MM.1S (cell line): ENCODE measurements around the gene KPNA1.

ENCODE experiments used
- DNase-seq: peaks from one replicate; pipeline ENCODE4 v3.0.0-alpha.2; 2015
- H2AFZ ChIP-seq: fragments of 300-600 bp; sonication (generic); 2 replicates; pipeline ENCODE4 v1.6.0; 2016; ENCODE audit warnings: antibody characterized with exemption, low read length
- H3F3A ChIP-seq: fragments of 300-600 bp; sonication (generic); 2 replicates; pipeline ENCODE4 v1.6.1; 2016; ENCODE audit warnings: mild to moderate bottlenecking, antibody characterized with exemption, low read length, moderate library complexity, mixed read lengths; ENCODE audit not compliant: insufficient read depth
- H3K27ac ChIP-seq: fragments of 300-600 bp; sonication (generic); 2 replicates; pipeline ENCODE4 v1.5.1; 2016; ENCODE audit warnings: mild to moderate bottlenecking, low read length
- H3K27me3 ChIP-seq: fragments of 300-600 bp; sonication (generic); replicated peaks from 2 replicates; pipeline ENCODE4 v1.6.0; 2016; ENCODE audit warnings: low read length; ENCODE audit not compliant: insufficient read depth
- H3K36me3 ChIP-seq: fragments of 300-600 bp; sonication (generic); replicated peaks from 2 replicates; pipeline ENCODE4 v1.6.1; 2016; ENCODE audit warnings: mild to moderate bottlenecking, low read length, mixed read lengths; ENCODE audit not compliant: insufficient read depth
- H3K4me1 ChIP-seq: fragments of 300-600 bp; sonication (generic); 2 replicates; pipeline ENCODE4 v1.6.1; 2016; ENCODE audit warnings: low read length, mixed read lengths
- H3K4me2 ChIP-seq: fragments of 300-600 bp; sonication (generic); 2 replicates; pipeline ENCODE4 v1.6.0; 2016; ENCODE audit warnings: low read depth, low read length
- H3K4me3 ChIP-seq: fragments of 300-600 bp; sonication (generic); 2 replicates; pipeline ENCODE4 v1.5.1; 2016; ENCODE audit warnings: low read length, mixed read lengths
- H3K79me2 ChIP-seq: fragments of 300-600 bp; sonication (generic); 2 replicates; pipeline ENCODE4 v1.6.1; 2016; ENCODE audit warnings: mixed run types, low read length, mixed read lengths
- H3K9ac ChIP-seq: fragments of 300-600 bp; sonication (generic); 2 replicates; pipeline ENCODE4 v1.6.1; 2016; ENCODE audit warnings: low read length, mixed read lengths
- H3K9me2 ChIP-seq: fragments of 300-600 bp; sonication (generic); replicated peaks from 2 replicates; pipeline ENCODE4 v1.6.1; 2016; ENCODE audit warnings: mild to moderate bottlenecking, low read length, mixed read lengths; ENCODE audit not compliant: insufficient read depth
- H3K9me3 ChIP-seq: fragments of 300-600 bp; sonication (generic); replicated peaks from 2 replicates; pipeline ENCODE4 v1.6.1; 2016; ENCODE audit warnings: mild to moderate bottlenecking, low read length, mixed read lengths; ENCODE audit not compliant: insufficient read depth
- H4K20me1 ChIP-seq: fragments of 300-600 bp; sonication (generic); 2 replicates; pipeline ENCODE4 v1.6.1; 2016; ENCODE audit warnings: mild to moderate bottlenecking, low read length, moderate library complexity, mixed read lengths; ENCODE audit not compliant: insufficient read depth
- EZH2 ChIP-seq: fragments of 300-600 bp; sonication (generic); optimal IDR thresholded peaks from 2 replicates; pipeline ENCODE3; 2017; ENCODE audit warnings: low read depth, mild to moderate bottlenecking, antibody characterized with exemption, low read length, mixed read lengths
- EZH2phosphoT487 ChIP-seq: fragments of 300-600 bp; sonication (generic); IDR thresholded peaks from 2 replicates; pipeline ENCODE4 v1.6.1; 2018; ENCODE audit warnings: antibody characterized with exemption, low read length
- TF ChIP-seq, protein P1 (sequence below): fragments of 300-600 bp; sonication (generic); IDR thresholded peaks from 2 replicates; pipeline ENCODE4 v1.5.1; 2016; ENCODE audit warnings: antibody characterized with exemption, low read length, mixed read lengths

KPNA1 gene

DNA sequence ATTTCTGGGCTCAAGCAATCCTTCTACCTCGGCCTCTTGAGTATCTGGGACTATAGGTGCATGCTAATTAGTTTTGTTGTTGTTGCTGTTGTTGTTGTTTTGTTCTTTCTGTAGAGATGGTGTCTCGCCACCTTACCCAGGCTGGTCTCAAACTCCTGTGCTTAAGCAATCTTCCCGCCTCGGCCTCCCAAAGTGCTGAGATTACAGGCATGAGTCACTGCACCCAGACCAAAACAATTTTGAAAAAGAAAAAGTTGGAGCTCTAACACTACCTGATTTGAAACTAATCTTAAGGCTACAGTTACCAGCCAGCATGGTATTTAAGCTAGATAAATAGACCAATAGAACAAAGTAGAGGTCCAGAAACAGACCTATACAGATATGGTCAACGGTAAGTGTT lies 29.8 kb downstream of the KPNA1 start:
- H2AFZ ChIP-seq: no peak overlapping the region
- H3K4me1 ChIP-seq: peaks cover 6% of the 10 kb centered on the region
- no peak overlapping the region for H3K4me3 ChIP-seq
- no peak for TF ChIP-seq EZH2phosphoT487
- no peak for TF ChIP-seq EZH2
- TF ChIP-seq, protein P1, sequence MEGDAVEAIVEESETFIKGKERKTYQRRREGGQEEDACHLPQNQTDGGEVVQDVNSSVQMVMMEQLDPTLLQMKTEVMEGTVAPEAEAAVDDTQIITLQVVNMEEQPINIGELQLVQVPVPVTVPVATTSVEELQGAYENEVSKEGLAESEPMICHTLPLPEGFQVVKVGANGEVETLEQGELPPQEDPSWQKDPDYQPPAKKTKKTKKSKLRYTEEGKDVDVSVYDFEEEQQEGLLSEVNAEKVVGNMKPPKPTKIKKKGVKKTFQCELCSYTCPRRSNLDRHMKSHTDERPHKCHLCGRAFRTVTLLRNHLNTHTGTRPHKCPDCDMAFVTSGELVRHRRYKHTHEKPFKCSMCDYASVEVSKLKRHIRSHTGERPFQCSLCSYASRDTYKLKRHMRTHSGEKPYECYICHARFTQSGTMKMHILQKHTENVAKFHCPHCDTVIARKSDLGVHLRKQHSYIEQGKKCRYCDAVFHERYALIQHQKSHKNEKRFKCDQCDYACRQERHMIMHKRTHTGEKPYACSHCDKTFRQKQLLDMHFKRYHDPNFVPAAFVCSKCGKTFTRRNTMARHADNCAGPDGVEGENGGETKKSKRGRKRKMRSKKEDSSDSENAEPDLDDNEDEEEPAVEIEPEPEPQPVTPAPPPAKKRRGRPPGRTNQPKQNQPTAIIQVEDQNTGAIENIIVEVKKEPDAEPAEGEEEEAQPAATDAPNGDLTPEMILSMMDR: no peak
- no peaks in the 10 kb centered on the region for H3K36me3 ChIP-seq
- H3K79me2 ChIP-seq: peaks cover 49% of the 10 kb centered on the region
- DNase-seq: no peak
- no peak overlapping the region for H3K27ac ChIP-seq
- H3K9me2 ChIP-seq: no peaks in the 10 kb centered on the region
- no peak overlapping the region for H3K4me2 ChIP-seq
- H3K27me3 ChIP-seq: no peaks in the 10 kb centered on the region
- H3F3A ChIP-seq: peaks cover 15% of the 10 kb centered on the region
- H3K9me3 ChIP-seq: no peaks in the 10 kb centered on the region
- H3K9ac ChIP-seq: no peak overlapping the region
- peaks cover 5% of the 10 kb centered on the region; the same call in 1 of the 2 replicates for H4K20me1 ChIP-seq

DNA sequence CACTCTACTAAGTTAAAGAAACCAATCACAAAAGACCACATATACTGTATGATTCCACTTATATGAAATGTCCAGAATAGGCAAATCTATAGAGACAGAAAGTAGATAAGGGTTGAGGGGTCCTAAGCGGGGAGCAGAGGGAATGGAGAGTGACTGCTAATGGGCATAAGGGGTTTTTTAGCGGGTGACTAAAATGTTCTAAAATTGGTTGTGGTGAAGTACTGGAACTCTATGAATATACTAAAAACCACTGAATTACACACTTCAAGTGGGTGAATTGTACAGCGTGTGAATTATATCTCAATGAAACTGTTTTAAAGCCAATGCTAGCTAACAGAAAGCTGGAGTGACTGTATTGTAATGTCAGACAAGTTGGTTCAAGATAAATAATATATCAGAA lies 33.3 kb downstream of the KPNA1 start:
- H3K27me3 ChIP-seq: no peaks in the 10 kb centered on the region
- TF ChIP-seq, protein P1: no peak
- TF ChIP-seq EZH2 (no peak), EZH2phosphoT487 (no peak)
- H3K79me2 ChIP-seq: peaks cover 55% of the 10 kb centered on the region
- H3K9me3 ChIP-seq: no peaks in the 10 kb centered on the region
- peaks cover 5% of the 10 kb centered on the region; the same call in 1 of the 2 replicates for H4K20me1 ChIP-seq
- no peak overlapping the region for H3K4me2 ChIP-seq
- no peaks in the 10 kb centered on the region for H3K36me3 ChIP-seq
- no peak overlapping the region for H3K9ac ChIP-seq
- peaks cover 15% of the 10 kb centered on the region for H3F3A ChIP-seq
- H3K9me2 ChIP-seq: no peaks in the 10 kb centered on the region
- H3K4me1 ChIP-seq: peaks cover 6% of the 10 kb centered on the region
- no peak overlapping the region for H3K4me3 ChIP-seq
- no peak overlapping the region for H2AFZ ChIP-seq
- H3K27ac ChIP-seq: no peak overlapping the region
- no peak for DNase-seq

DNA sequence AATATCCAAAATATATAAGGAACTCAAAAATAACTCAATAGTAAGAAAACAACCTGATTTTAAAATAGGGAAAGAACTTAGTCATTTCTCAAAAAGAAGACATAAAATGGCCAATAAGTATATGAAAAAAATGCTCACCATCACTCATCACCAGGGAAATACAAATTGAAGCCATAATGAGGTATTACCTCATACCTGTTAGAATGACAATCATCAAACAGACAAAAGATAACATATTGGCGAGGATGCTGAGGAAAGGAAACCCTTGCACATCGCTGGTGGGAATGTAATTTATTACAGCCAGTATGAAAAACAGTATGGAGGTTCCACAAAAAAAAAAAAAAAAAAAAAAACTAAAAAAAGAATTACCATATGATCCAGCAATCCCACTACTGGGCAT lies 38.2 kb downstream of the KPNA1 start:
- Histone ChIP-seq H3K9me2 (no peaks in the 10 kb centered on the region), H3K27ac (no peak overlapping the region), H3K4me3 (no peak overlapping the region), H3K9ac (no peak overlapping the region), H3K9me3 (no peaks in the 10 kb centered on the region), H3K4me1 (no peaks in the 10 kb centered on the region), H2AFZ (no peak overlapping the region), H3K36me3 (no peaks in the 10 kb centered on the region), H3K27me3 (no peaks in the 10 kb centered on the region), H3F3A (no peaks in the 10 kb centered on the region), H3K4me2 (no peak overlapping the region), H3K79me2 (peaks cover 85% of the 10 kb centered on the region), H4K20me1 (peaks cover 2% of the 10 kb centered on the region; the same call in 1 of the 2 replicates)
- no peak for DNase-seq
- TF ChIP-seq, protein P1: no peak
- no peak for TF ChIP-seq EZH2phosphoT487
- TF ChIP-seq EZH2: no peak
